Measurements from ENCODE around the gene CIT.

Gene CIT

DNA sequence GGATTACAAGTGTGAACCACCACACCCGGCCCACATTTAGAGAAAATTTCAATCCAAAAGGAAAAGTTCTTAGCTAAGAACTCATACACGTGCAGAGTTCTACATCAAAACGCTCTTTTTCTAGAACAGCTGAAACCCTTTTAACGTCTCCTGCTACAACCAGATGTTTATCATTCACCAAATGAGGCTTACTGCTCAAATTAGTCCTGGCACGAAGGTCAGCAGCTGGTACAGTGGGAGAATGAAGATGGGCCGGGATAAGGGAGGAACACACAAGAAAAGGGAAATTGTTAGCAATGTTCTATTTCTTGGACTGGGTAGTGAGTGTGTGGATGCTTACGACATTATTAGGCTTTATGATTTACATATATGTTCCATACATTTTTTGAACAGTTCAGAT, 171.9 kb downstream of the CIT start:
- no peaks in the 10 kb centered on the region for H3K27me3 Mint-ChIP-seq
- no peaks in the 10 kb centered on the region for H3K9me3 Mint-ChIP-seq
- no peaks in the 10 kb centered on the region for H3K4me1 Mint-ChIP-seq
- H3K4me3 Mint-ChIP-seq, result no peak overlapping the region
- no peak for ATAC-seq (ENCODE audit: low read depth)
- no peak overlapping the region for H3K27ac Mint-ChIP-seq
- H3K36me3 Mint-ChIP-seq, result peaks cover 6% of the 10 kb centered on the region
- no peak for DNase-seq (ENCODE audit: low spot score in 2 of 2)

DNA sequence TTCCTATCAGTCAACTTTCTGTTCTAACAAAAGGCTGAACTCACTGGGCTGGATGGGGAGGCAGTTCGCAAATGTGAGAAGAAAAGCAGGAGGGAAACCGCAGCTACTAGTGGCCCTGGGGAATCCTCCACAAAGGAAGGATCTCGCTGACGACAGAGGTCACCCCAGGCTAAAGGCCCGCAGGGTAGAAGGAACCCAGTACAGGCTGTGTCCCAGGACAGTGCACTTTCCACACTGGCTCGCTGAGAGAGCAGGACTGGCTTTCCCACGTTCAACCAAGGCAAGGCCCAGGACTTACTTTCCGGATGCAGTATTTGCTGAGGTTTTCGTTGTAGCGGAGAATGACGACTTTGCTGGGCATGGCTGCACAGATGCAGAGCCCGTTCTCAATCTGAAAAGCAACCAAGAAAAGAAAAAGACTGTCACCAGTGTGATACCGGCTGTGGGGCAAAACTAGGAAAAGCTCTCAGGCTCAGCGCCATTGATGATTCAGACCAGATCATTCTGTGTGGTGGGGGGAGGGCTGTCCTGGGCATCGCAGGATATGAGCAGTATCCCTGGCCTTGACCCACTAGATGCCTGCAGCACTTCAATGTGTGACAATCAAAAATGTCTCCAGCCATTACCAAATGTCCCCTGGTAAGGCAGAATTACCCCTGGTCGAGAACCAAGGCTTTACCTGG, 172.9 kb downstream of the CIT start:
- no peaks in the 10 kb centered on the region for H3K9me3 Mint-ChIP-seq

DNA sequence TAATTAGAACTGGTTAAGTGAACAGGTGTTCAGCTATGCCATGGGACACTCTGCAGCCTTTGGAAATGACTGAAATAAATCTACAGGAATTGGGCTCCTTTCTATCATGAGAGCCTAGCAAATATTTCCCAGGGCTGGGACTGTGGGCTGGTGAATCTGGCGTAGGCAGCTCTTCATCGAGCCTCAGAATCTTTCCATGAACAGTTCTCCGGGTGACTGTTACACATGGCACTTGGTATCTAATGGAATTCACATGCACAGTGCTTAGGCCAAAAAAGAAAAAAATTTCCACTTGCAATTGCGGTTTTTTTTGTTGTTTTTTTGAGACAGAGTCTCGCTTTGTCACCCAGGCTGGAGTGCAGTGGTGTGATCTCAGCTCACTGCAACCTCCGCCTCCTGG, 177.0 kb downstream of the CIT start:
- Mint-ChIP-seq H3K9me3 (no peaks in the 10 kb centered on the region), H3K4me3 (no peak overlapping the region), H3K36me3 (peaks cover 2% of the 10 kb centered on the region), H3K27me3 (no peaks in the 10 kb centered on the region), H3K27ac (no peak overlapping the region), H3K4me1 (no peaks in the 10 kb centered on the region)
- ATAC-seq (ENCODE audit: low read depth) (no peak), DNase-seq (ENCODE audit: low spot score in 2 of 2) (no peak)

More for the DNA sequence above, 172.9 kb downstream of the CIT start:
- ATAC-seq (ENCODE audit: low read depth), result no peak
- Mint-ChIP-seq H3K27me3 (no peaks in the 10 kb centered on the region), H3K4me3 (no peak overlapping the region), H3K36me3 (peaks cover 4% of the 10 kb centered on the region), H3K27ac (no peak overlapping the region), H3K4me1 (no peaks in the 10 kb centered on the region)
- DNase-seq (ENCODE audit: low spot score in 2 of 2), result no peak

DNA sequence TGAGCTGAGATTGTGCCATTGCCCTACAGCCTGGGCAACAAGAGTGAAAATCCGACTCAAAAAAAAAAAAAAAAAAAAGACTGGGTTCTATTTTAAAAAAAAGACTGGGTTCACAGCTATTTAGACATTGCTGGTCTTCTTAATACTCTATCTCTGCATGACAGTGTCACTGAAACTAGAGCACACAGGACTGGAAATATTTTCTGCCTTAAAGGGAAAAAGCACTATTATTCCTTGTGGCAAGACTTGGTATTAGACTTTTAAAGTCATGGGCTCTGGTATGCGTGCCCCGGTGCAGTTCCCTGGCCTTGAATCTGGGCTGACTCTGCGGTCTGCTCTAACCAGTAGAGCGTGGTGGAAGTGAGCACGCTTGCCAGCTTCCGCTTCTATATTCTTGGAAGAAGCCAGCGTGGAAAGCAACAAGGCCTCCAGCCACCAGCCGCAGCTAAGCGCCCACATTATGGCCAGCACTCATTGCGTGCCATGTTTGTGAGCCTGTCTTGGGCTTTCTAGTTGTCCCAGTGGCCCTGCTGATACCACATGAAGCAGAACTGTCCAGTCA, 177.8 kb downstream of the CIT start:
- Mint-ChIP-seq H3K27me3 (no peaks in the 10 kb centered on the region), H3K36me3 (peaks cover 2% of the 10 kb centered on the region), H3K4me3 (no peak overlapping the region), H3K27ac (no peak overlapping the region), H3K9me3 (no peaks in the 10 kb centered on the region), H3K4me1 (no peaks in the 10 kb centered on the region)
- DNase-seq (ENCODE audit: low spot score in 2 of 2), result no peak
- no peak for ATAC-seq (ENCODE audit: low read depth)

DNA sequence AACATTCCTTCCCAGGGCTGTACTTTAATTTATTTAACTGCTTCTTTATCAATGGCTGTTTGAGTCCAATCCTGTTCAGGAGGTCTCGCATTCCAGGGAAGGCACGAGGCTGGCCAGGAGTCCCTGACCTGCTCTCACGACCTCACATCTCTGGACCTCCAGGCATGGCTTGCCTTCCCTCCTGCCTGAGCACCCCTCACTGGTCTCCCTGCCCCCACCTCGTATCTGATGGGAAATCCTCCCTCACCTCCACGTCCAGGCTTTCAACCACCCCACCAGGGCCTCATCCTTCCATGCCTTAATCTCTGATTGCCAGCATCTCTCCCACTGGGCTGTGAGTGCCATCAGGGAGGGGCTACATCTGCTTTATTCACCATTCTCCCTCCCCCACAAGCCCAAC, 180.2 kb downstream of the CIT start:
- Mint-ChIP-seq H3K27me3 (no peaks in the 10 kb centered on the region), H3K36me3 (peaks cover 2% of the 10 kb centered on the region), H3K27ac (no peak overlapping the region), H3K9me3 (no peaks in the 10 kb centered on the region), H3K4me1 (no peaks in the 10 kb centered on the region), H3K4me3 (no peak overlapping the region)
- ATAC-seq (ENCODE audit: low read depth) (no peak), DNase-seq (ENCODE audit: low spot score in 2 of 2) (no peak)

DNA sequence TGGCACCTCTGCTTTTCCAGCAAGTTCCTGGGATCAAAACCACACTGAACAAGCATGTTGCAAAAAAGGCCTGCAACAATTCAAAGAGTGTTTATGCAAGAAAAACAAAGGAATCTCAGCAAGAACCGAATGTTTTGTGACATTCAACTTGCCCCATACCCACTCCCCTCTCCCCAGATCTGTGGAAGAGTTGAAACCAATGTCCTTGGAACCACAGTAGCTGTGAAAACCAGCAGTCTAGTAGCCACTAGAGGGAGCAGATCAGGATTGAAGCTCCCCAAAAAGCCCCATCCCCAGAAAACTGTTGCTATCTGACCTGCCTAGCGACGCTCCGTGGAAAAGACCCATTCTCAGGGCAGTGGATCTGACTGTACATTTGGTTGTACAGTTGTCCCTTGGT, 182.1 kb downstream of the CIT start:
- Mint-ChIP-seq H3K27me3 (no peaks in the 10 kb centered on the region), H3K27ac (no peak overlapping the region), H3K4me3 (no peak overlapping the region), H3K36me3 (no peaks in the 10 kb centered on the region), H3K9me3 (no peaks in the 10 kb centered on the region), H3K4me1 (no peaks in the 10 kb centered on the region)
- DNase-seq (ENCODE audit: low spot score in 2 of 2) (no peak), ATAC-seq (ENCODE audit: low read depth) (no peak)

DNA sequence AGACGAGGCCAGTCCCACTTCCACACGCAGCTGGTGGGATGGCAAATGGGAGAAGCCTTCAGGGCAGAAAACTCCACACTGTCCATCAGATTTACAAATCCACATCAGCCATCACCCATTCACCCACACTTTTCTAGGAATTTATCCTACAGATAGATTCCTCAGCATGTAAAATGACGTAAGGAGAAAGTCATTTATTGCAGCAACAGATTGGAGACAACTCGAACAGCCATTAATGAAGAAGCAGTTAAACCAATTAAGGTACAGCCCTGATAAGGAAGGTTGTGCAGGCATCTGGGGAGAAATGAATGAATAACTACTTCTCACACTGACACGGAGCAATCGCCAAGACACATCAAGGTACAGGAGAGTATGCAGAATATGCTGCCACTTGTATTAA, 183.0 kb downstream of the CIT start:
- H3K27ac Mint-ChIP-seq, result no peak overlapping the region
- H3K27me3 Mint-ChIP-seq, result no peaks in the 10 kb centered on the region
- no peaks in the 10 kb centered on the region for H3K9me3 Mint-ChIP-seq
- H3K36me3 Mint-ChIP-seq, result no peaks in the 10 kb centered on the region
- DNase-seq (ENCODE audit: low spot score in 2 of 2), result no peak
- no peak for ATAC-seq (ENCODE audit: low read depth)
- no peak overlapping the region for H3K4me3 Mint-ChIP-seq
- H3K4me1 Mint-ChIP-seq, result no peaks in the 10 kb centered on the region

DNA sequence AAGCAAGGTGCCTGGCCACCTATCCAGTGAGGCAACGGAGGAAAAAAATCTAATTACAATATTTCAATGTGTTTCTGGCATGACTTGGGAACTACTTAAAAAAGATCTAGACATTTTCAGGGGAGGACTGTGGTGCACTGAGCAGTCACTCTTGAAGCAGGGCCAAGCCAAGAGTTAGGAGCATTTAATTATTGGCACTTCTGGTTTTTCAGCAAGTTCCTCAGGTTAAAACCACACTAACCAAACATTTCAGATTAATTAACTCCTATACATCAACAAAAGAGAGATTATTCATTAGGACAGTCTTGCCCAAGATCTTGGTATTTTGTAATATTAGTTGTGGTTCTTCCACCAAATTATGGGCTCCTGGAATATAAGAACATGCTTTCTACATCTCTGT, 183.6 kb downstream of the CIT start:
- H3K36me3 Mint-ChIP-seq, result no peaks in the 10 kb centered on the region
- no peak overlapping the region for H3K4me3 Mint-ChIP-seq
- H3K9me3 Mint-ChIP-seq, result no peaks in the 10 kb centered on the region
- ATAC-seq (ENCODE audit: low read depth) (no peak), DNase-seq (ENCODE audit: low spot score in 2 of 2) (no peak)
- H3K27me3 Mint-ChIP-seq, result no peaks in the 10 kb centered on the region
- H3K4me1 Mint-ChIP-seq, result no peaks in the 10 kb centered on the region
- H3K27ac Mint-ChIP-seq, result no peak overlapping the region

DNA sequence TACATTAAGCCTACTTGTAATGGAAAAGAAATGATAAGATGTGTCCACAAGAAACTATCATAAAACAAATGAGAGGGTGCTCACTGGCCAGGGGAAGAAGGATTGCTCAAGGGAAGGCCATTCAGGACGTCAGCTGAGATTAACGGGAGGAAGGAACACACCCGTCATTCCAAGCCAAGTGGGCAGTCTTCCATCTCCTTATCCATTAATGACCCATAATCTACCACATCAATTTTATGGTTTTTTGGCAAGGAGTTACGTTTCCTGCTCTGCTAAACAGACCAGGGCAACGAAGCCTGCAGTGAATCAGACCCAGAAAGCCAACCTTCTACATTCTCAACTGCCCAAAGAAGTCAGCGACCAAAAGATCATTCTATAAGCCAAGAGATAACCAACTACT, 184.1 kb downstream of the CIT start:
- no peaks in the 10 kb centered on the region for H3K9me3 Mint-ChIP-seq
- no peaks in the 10 kb centered on the region for H3K27me3 Mint-ChIP-seq
- no peak for ATAC-seq (ENCODE audit: low read depth)
- no peak for DNase-seq (ENCODE audit: low spot score in 2 of 2)
- H3K36me3 Mint-ChIP-seq, result no peaks in the 10 kb centered on the region
- no peaks in the 10 kb centered on the region for H3K4me1 Mint-ChIP-seq
- H3K4me3 Mint-ChIP-seq, result no peak overlapping the region
- H3K27ac Mint-ChIP-seq, result no peak overlapping the region

DNA sequence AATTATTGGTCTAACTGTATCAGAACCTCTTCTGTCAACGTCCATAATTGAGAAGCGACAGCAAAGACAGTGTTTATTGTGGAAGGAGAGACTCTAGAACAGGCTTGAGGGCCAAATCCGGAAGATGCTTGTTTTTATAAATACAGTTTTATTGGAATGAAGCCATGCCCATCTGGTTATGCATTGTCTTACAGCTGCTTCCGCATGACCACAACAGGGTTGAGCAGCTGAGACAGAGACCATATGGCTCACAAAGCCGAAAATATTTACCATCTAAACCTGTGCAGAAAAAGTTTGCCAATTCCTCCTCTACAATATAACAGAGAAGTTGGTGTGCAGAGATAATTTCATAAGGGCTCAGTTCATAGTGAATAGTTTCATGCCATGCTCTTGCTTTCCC, 184.7 kb downstream of the CIT start:
- Mint-ChIP-seq H3K4me3 (no peak overlapping the region), H3K36me3 (no peaks in the 10 kb centered on the region), H3K9me3 (no peaks in the 10 kb centered on the region), H3K27ac (no peak overlapping the region), H3K27me3 (no peaks in the 10 kb centered on the region), H3K4me1 (peaks cover 1% of the 10 kb centered on the region)
- no peak for DNase-seq (ENCODE audit: low spot score in 2 of 2)
- no peak for ATAC-seq (ENCODE audit: low read depth)

DNA sequence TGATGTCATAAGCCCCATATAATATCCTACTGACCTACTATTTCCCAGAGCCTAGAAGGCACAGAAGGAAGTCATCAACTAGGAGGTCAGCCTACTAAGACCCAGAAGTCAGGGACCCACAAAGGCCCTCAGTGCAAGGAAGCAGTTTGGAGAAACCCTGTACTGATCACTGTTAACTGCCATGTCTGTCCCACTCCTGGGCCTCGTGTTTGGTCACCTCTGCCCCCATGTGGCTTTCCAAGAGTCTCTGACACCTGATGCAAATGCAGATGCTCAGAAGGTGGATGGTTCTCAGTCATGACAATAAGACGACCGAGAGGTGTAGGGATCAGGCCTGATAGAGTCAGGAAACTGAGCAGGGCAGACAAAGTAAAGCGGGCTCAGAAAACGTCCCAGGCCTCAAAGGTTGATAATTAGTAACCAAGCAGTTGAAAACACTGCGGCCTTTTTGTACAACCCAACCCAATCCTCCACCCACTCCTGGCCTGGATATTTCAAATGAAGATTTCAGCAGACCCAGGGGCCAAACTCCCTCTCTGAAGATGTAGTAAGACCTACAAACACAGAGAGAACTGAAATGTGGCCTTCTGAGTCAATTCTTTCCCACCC, 185.8 kb downstream of the CIT start:
- Mint-ChIP-seq H3K27me3 (no peaks in the 10 kb centered on the region), H3K4me3 (no peak overlapping the region), H3K27ac (no peak overlapping the region), H3K4me1 (peaks cover 6% of the 10 kb centered on the region), H3K36me3 (no peaks in the 10 kb centered on the region), H3K9me3 (peaks cover 2% of the 10 kb centered on the region)
- no peak for DNase-seq (ENCODE audit: low spot score in 2 of 2)
- ATAC-seq (ENCODE audit: low read depth), result no peak

DNA sequence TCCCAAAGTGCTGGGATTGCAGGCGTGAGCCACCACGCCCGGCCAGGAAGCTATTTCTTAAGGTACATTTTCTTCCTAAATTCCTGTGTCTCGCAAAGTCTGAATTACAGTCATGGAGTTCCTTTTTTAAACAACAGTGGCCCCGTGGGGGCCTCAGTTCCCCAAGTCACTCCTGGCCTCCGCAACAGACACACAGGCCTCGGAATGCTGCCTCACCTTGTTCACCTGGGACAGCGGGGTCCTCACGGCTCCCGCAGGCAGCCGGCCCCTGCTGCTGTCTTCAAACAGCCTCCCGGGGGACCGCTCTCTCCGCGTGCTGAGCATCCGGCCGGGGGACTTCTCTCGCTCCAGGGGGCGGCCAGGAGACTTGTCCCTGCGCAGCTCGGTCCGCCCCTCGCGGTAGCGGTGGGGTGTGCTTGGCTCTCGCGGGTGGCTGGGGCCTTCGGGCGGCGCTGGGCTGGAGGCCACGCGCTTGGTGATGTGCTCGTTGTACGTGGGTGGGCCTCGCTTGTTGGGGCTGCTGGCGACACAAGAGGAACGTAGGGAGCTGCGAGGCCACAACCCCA, 187.1 kb downstream of the CIT start:
- Mint-ChIP-seq H3K36me3 (no peaks in the 10 kb centered on the region), H3K9me3 (peaks cover 2% of the 10 kb centered on the region), H3K4me1 (peaks cover 9% of the 10 kb centered on the region), H3K4me3 (no peak overlapping the region), H3K27ac (no peak overlapping the region), H3K27me3 (no peaks in the 10 kb centered on the region)
- ATAC-seq (ENCODE audit: low read depth) (no peak), DNase-seq (ENCODE audit: low spot score in 2 of 2) (no peak)

DNA sequence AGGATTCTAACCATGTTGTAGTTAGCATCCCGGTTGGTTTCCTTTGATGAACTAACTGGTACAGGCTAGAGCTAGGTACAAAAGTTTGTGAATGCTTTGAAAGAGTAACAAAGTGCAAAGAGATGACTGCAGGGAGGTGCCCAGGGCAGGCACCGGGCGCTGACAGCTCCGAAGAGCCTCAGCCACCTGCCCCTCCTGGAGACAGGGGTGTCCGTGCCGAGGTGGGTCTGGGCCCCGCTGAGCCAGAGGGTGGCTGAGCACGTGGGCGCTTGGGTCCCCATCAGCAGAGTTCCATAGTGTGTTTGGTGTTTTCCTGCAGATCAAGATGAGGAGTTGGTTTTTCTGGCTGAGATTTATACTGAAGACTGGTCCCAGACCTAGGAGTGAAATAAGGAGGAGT, 189.2 kb downstream of the CIT start:
- Mint-ChIP-seq H3K36me3 (peaks cover 2% of the 10 kb centered on the region), H3K27ac (no peak overlapping the region), H3K9me3 (peaks cover 2% of the 10 kb centered on the region), H3K4me3 (no peak overlapping the region), H3K27me3 (no peaks in the 10 kb centered on the region), H3K4me1 (peaks cover 12% of the 10 kb centered on the region)
- ATAC-seq (ENCODE audit: low read depth) (no peak), DNase-seq (ENCODE audit: low spot score in 2 of 2) (no peak)

DNA sequence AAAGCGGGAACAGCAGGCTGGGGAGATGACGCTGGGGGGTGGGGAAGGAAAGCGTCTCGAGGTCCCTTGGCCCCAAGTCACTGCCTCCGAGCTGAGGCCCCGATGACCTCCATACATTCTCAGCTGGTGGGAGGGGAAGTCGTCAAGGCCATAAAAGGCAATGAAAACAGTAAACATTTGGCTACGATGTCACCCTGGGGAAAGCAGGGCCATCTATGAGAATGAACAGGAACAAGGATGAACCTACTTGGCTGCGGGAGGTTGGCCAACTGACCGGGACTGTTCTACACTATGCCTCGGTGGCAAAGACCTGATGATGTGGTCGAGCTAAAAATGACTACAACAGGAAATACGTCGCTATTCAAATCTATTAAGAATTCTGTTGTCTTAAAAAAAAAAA, 189.7 kb downstream of the CIT start:
- peak overlapping the region; percentile 5 for H3K4me3 Mint-ChIP-seq
- peaks cover 15% of the 10 kb centered on the region for H3K4me1 Mint-ChIP-seq
- DNase-seq (ENCODE audit: low spot score in 2 of 2) (no peak), ATAC-seq (ENCODE audit: low read depth) (no peak)
- H3K27me3 Mint-ChIP-seq, result no peaks in the 10 kb centered on the region
- H3K9me3 Mint-ChIP-seq, result peaks cover 2% of the 10 kb centered on the region
- H3K36me3 Mint-ChIP-seq, result peaks cover 2% of the 10 kb centered on the region
- peak overlapping the region; percentile 31 for H3K27ac Mint-ChIP-seq

DNA sequence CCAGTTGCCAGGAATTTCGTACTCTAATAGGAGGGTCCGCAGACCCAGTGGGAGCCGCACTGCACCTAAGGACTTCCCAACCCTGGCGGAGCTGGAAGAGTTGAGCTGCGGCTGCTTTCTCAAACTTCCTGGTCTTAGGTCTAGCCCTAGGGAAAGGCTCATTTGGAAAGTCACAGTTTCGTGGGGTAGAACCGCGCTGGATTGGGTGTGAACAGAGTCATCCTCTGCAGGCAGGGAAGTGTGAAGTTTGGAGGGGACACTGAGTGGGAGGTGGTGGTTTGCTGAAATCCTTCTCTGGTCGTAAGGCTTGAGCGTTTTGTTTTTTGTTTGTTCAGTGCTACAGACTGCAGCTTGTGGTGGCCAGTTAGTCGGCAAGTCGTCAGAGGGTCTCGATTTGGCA, 190.3 kb downstream of the CIT start:
- ATAC-seq (ENCODE audit: low read depth), result no peak
- H3K27ac Mint-ChIP-seq, result peak overlapping the region; percentile 31

More for the DNA sequence above, 190.3 kb downstream of the CIT start:
- Mint-ChIP-seq H3K4me1 (peaks cover 19% of the 10 kb centered on the region), H3K4me3 (peak overlapping the region; percentile 14), H3K9me3 (peaks cover 2% of the 10 kb centered on the region), H3K36me3 (peaks cover 2% of the 10 kb centered on the region), H3K27me3 (no peaks in the 10 kb centered on the region)
- no peak for DNase-seq (ENCODE audit: low spot score in 2 of 2)

All from memory B cell (primary cell).